ENCODE results near the gene MAP7.
"Not testable (repeated sequence)": the region's sequence is repeated elsewhere in the genome, so short reads cannot be mapped to it uniquely, and the experiment has no call there.

The MAP7 gene

DNA sequence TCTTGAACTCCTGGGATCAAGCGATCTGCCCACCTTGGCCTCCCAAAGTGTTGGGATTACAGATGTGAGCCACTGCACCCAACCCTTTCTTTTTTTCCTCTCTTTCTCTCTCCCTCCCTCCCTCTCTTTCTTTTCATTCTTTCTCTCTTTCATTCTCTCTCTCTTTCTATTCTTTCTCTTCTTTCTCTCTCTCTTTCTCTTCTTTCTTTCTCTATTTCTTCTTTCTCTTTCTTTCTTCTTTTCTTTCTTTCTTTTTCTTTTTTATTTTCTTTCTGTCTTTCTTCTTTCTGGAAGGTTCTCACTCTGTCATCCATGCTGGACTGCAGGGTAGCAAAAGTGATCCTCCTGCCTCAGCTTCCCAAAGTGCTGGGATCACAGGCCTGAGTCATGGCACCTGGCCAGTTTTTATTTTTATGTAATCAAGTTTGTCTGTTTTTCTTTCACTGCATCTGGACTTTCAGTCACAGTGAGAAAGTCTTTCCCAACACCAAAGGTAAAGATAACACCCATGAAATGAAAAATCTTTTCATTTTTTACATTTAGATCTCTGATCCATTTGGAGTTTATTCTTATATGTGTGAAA is 240.4 kb downstream of the MAP7 start:
- DNase-seq: no peak
- in situ Hi-C loops (cut with HindIII; ENCODE audit: low pct_ligation_motif_present, low pct_unique_long_range_greater_than_20kb, low sequenced_read_pairs): no loop called here

DNA sequence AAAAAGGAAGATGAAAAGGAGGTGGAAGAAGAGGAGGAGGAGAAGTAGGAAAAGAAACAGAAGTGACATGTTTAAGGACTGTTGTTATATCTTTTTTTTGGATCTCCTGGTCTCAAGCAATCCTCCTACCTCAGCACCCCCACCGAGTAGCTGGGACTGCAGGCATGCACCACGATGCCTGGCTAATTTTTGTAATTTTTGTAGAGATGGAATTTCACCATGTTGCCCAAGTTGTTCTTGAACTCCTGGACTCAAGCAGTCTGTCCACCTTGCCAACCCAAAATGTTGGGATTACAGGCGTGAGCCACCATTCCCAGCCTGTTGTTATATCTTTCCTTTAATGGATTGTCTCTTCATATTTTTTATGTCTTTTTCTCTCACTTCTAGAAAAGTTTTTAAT is 241.1 kb downstream of the MAP7 start:
- DNase-seq: no peak
- in situ Hi-C loops (cut with HindIII; ENCODE audit: low pct_ligation_motif_present, low pct_unique_long_range_greater_than_20kb, low sequenced_read_pairs): no loop called here

DNA sequence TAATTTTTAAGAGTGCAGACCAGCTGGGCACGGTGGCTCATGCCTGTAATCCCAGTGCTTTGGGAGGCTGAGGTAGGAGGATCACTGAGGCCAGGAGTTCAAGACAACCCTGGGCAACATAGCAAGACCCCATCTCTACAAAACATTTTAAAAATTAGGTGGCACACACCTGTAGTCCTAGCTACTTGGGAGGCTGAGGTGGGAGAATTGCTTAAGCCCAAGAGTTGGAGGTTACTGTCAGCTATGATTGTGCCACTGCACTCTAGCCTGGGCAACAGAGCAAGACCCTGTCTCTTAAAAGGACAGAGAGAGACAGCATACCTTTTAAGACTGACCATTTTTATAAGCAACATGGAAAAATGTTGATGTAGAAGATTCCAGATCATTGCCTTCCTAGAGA is 241.8 kb downstream of the MAP7 start:
- in situ Hi-C loops (cut with HindIII; ENCODE audit: low pct_ligation_motif_present, low pct_unique_long_range_greater_than_20kb, low sequenced_read_pairs); DNase-seq: not testable (repeated sequence)

DNA sequence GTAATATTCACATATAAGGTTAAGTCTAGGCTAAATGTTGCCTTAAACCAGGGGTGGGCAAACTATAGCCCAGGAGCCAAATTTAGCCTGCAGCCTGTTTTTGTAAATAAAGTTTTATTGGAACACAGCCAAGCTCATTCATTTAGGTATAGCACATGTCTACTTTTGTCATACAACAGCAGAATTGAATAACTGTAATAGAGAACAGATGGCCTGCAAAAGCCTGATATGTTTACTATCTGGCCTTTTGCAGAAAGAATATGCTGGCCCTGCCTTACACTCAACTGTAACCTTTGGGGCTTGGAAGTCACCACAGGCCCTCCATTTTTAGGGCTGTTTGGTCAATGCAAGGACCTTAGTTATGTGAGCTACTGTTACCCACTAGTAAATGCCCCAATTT is 242.9 kb downstream of the MAP7 start:
- in situ Hi-C loops (cut with HindIII; ENCODE audit: low pct_ligation_motif_present, low pct_unique_long_range_greater_than_20kb, low sequenced_read_pairs): no loop called here
- DNase-seq: no peak

DNA sequence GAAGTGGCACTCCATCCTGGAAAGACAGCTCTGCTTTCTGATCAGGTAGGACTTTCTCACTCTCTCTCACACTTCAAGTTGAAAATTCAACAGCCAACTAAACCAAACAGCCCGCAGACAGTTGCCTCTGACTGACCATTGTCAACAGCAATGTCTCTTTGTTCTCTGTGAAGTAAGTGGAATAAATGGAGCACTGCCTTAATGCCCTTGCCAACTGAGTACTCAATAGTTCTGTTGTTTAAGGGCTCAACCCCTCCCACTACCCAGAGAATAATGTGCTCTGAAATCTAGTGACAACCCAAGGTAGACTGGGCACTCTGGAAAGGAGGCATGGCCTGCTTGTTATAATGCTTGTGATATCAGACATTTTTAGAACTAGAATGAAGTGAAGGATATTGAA is 243.8 kb downstream of the MAP7 start:
- in situ Hi-C loops (cut with HindIII; ENCODE audit: low pct_ligation_motif_present, low pct_unique_long_range_greater_than_20kb, low sequenced_read_pairs): no loop called here
- no peak for DNase-seq

DNA sequence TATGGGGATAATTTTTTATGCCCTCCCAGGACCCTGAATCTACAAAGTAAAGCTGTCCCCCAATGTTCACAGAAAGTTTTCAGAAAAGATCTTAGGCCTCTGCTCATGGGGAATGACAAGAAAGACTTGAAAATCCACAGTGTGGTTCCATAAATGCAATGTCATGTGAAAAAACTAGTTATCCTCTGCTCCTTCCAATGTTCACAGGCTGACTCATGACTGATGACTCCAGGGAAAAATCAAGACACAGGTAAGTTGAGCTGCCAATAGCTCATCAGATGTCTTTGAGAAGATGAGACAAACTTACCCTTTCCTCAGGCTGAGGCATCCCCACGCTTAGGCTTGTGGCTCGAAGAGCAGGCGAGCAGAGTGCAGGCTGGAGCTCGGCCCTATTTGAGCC is 245.8 kb downstream of the MAP7 start:
- no peak for DNase-seq
- in situ Hi-C loops (cut with HindIII; ENCODE audit: low pct_ligation_motif_present, low pct_unique_long_range_greater_than_20kb, low sequenced_read_pairs): no loop called here

DNA sequence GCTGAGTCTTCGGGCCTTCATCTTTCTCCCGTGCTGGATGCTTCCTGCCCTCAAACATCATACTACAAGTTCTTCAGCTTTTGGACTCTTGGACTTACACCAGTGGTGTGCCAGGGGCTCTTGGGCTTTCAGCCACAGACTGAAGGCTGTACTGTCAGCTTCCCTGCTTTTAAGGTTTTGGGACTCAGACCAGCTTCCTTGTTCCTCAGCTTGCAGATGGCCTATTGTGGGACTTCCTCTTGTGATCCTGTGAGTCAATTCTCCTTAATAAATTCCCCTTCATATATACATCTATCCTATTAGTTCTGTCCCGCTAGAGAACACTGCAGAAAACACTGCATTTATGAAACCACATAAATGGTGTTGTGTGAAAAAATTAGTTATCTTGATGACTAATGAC is 246.7 kb downstream of the MAP7 start:
- DNase-seq: no peak
- in situ Hi-C loops (cut with HindIII; ENCODE audit: low pct_ligation_motif_present, low pct_unique_long_range_greater_than_20kb, low sequenced_read_pairs): no loop called here

DNA sequence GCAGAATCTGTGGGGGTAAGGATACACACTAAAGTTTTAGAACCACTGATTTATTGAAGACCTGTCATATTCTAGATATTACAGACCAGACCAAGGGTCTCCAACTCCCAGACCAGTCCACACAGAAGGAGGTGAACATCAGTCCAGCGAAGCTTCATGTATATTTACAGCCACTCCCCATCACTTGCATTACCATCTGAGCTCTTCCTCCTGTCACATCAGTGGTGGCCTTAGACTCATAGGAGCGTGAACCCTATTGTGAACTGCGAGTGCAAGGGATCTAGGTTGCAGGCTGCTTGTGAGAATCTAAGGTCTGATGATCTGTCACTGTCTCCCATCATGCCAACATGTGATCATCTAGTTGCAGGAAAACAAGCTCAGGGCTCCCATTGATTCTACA is 255.6 kb downstream of the MAP7 start:
- in situ Hi-C loops (cut with HindIII; ENCODE audit: low pct_ligation_motif_present, low pct_unique_long_range_greater_than_20kb, low sequenced_read_pairs): no loop called here
- no peak for DNase-seq
